IMR-90 (cell line): ENCODE results near the gene R3HDM2. TPM values are rescaled to one million over a fixed set of nuclear protein-coding genes. Genes with fewer than 3 reads are reported as not detected.

Experiments used
- ATAC-seq: fragments of 200-7000 bp; cut with Tn5 transposase; 2 replicates; pipeline ENCODE4 v1.9.1; 2020; ENCODE audit warnings: low read depth, mild to moderate bottlenecking, moderate library complexity
- BruUV-seq: library from RNA; stranded (reverse); fragments of 400-500 nt; replicated peaks from 2 replicates; lab custom pipeline; 2021; lab: Mats Ljungman, UMichigan
- CTCF ChIA-PET: fragments of 300-600 bp; formaldehyde crosslinking; extraction: SDS; loops from one replicate; lab custom pipeline; 2021; ENCODE audit warnings: antibody characterized with exemption; lab: Yijun Ruan, JAX
- POLR2A ChIA-PET: fragments of 300-600 bp; sonication (Branson Sonifier 250); formaldehyde crosslinking; loops from one replicate; lab custom pipeline; 2022; ENCODE audit warnings: antibody characterized with exemption; ENCODE audit not compliant: unreplicated experiment; lab: Charles Lee
- DNase-seq: peaks from one replicate; pipeline ENCODE4 v3.0.0; 2013
- H2AFZ ChIP-seq: replicated peaks from 2 replicates; pipeline ENCODE3; 2013; ENCODE audit warnings: low read length, mild to moderate bottlenecking; ENCODE audit not compliant: poor library complexity
- H2AK5ac ChIP-seq: 2 replicates; pipeline ENCODE4 v1.6.1; 2013; ENCODE audit warnings: low read depth, low read length, inconsistent platforms
- H2AK9ac ChIP-seq: replicated peaks from 2 replicates; pipeline ENCODE3; 2013; ENCODE audit warnings: mild to moderate bottlenecking, low read depth, low read length, moderate library complexity; ENCODE audit not compliant: poor library complexity
- H2BK120ac ChIP-seq: 2 replicates; pipeline ENCODE4 v1.6.1; 2013; ENCODE audit warnings: low read depth, low read length, inconsistent platforms
- H2BK15ac ChIP-seq: 3 replicates; pipeline ENCODE4 v1.6.1; 2013; ENCODE audit warnings: low read depth, low read length, inconsistent platforms
- H2BK20ac ChIP-seq: 2 replicates; pipeline ENCODE4 v1.6.1; 2013; ENCODE audit warnings: low read depth, mild to moderate bottlenecking, inconsistent platforms, low read length, moderate library complexity
- H2BK5ac ChIP-seq: 2 replicates; pipeline ENCODE4 v1.6.1; 2013; ENCODE audit warnings: mild to moderate bottlenecking, low read depth, low read length, inconsistent platforms; ENCODE audit not compliant: poor library complexity, severe bottlenecking
- H3K14ac ChIP-seq: replicated peaks from 2 replicates; pipeline ENCODE4 v1.6.1; 2013; ENCODE audit warnings: low read depth, low read length, inconsistent platforms
- H3K18ac ChIP-seq: 2 replicates; pipeline ENCODE4 v1.6.1; 2013; ENCODE audit warnings: low read depth, low read length, control low read depth
- H3K23ac ChIP-seq: 2 replicates; pipeline ENCODE4 v1.6.1; 2013; ENCODE audit warnings: low read depth, low read length, inconsistent platforms
- H3K27ac ChIP-seq: 2 replicates; pipeline ENCODE4 v1.5.1; 2013; ENCODE audit warnings: mild to moderate bottlenecking, control low read depth, low read length; ENCODE audit not compliant: insufficient read depth
- H3K27me3 ChIP-seq: 2 replicates; pipeline ENCODE4 v1.6.1; 2013; ENCODE audit warnings: low read length; ENCODE audit not compliant: control insufficient read depth, insufficient read depth
- H3K36me3 ChIP-seq: 2 replicates; pipeline ENCODE4 v1.6.1; 2013; ENCODE audit warnings: low read length, mixed read lengths; ENCODE audit not compliant: control insufficient read depth, insufficient read depth
- H3K4ac ChIP-seq: 2 replicates; pipeline ENCODE4 v1.6.1; 2013; ENCODE audit warnings: low read depth, low read length, inconsistent platforms
- H3K4me1 ChIP-seq: 2 replicates; pipeline ENCODE4 v1.6.1; 2013; ENCODE audit warnings: low read length, mixed read lengths; ENCODE audit not compliant: control insufficient read depth, insufficient read depth
- H3K4me2 ChIP-seq: 2 replicates; pipeline ENCODE4 v1.6.1; 2013; ENCODE audit warnings: low read depth, mild to moderate bottlenecking, control low read depth, low read length, moderate library complexity
- H3K4me3 ChIP-seq: 2 replicates; pipeline ENCODE4 v1.5.1; 2013; ENCODE audit warnings: low read depth, mild to moderate bottlenecking, control low read depth, low read length, moderate library complexity; ENCODE audit not compliant: insufficient read depth
- H3K56ac ChIP-seq: 2 replicates; pipeline ENCODE4 v1.6.1; 2013; ENCODE audit warnings: low read length, inconsistent platforms; ENCODE audit not compliant: insufficient read depth; ENCODE audit errors: extremely low read depth
- H3K79me1 ChIP-seq, 2 experiments: 2 replicates each; pipeline ENCODE4 v1.6.1; 2013; ENCODE audit warnings: low read length in 2 of 2, inconsistent platforms in 1 of 2, low read depth in 1 of 2
- H3K9ac ChIP-seq: 2 replicates; pipeline ENCODE4 v1.6.1; 2013; ENCODE audit warnings: low read depth, low read length, control low read depth
- H3K9me1 ChIP-seq: 2 replicates; pipeline ENCODE4 v1.6.1; 2013; ENCODE audit warnings: low read length, inconsistent platforms; ENCODE audit not compliant: insufficient read depth
- H3K9me3 ChIP-seq: 2 replicates; pipeline ENCODE4 v1.6.1; 2013; ENCODE audit warnings: low read length; ENCODE audit not compliant: control insufficient read depth, insufficient read depth
- H4K20me1 ChIP-seq: 2 replicates; pipeline ENCODE4 v1.6.1; 2013; ENCODE audit warnings: low read length, inconsistent platforms; ENCODE audit not compliant: insufficient read depth
- H4K5ac ChIP-seq: 2 replicates; pipeline ENCODE4 v1.6.1; 2013; ENCODE audit warnings: mild to moderate bottlenecking, low read depth, low read length, control low read depth
- H4K8ac ChIP-seq, 2 experiments: 2 replicates each; pipeline ENCODE4 v1.6.1; 2013; ENCODE audit warnings: low read depth in 2 of 2, low read length in 2 of 2, control low read depth in 1 of 2, inconsistent platforms in 1 of 2
- H4K91ac ChIP-seq: 2 replicates; pipeline ENCODE4 v1.6.1; 2013; ENCODE audit warnings: low read depth, low read length, inconsistent platforms; ENCODE audit not compliant: insufficient read depth
- CEBPB ChIP-seq: IDR thresholded peaks from 2 replicates; pipeline ENCODE4 v1.6.1; 2012; ENCODE audit warnings: low read depth, low read length, improper control_type of control experiment
- MAZ ChIP-seq: IDR thresholded peaks from 2 replicates; pipeline ENCODE4 v1.6.1; 2012; ENCODE audit warnings: low read depth, mild to moderate bottlenecking, low read length, improper control_type of control experiment, moderate library complexity, borderline replicate concordance
- MXI1 ChIP-seq: IDR thresholded peaks from 2 replicates; pipeline ENCODE4 v1.6.1; 2012; ENCODE audit warnings: low read depth, mild to moderate bottlenecking, low read length, moderate library complexity, borderline replicate concordance
- RFX5 ChIP-seq: IDR thresholded peaks from 2 replicates; pipeline ENCODE4 v1.8.0; 2012; ENCODE audit warnings: low read depth, mild to moderate bottlenecking, low read length, moderate library complexity
- WGBS, 2 experiments: methylation state at CpG; one replicate each; pipeline versions ENCODE4 v1.1.5 to v1.1.7; 2013; ENCODE audit warnings: missing lambda C conversion rate in 2 of 2; ENCODE audit not compliant: insufficient read length in 1 of 2; ENCODE audit errors: extremely low coverage in 2 of 2; 5-methylcytosine and 5-hydroxymethylcytosine counted together
- dilution Hi-C: fragments of 300-500 bp; cut with HindIII; formaldehyde crosslinking; loops from one replicate; pipeline ENCODE4 v1.14.3; 2018; ENCODE audit warnings: low sequenced_read_pairs; ENCODE audit not compliant: unreplicated experiment
- in situ Hi-C: fragments of 300-500 bp; cut with MboI; formaldehyde crosslinking; loops from 3 replicates; pipeline ENCODE4 v1.14.3; 2019; ENCODE audit warnings: low sequenced_read_pairs, inconsistent platforms, mixed read lengths
- intact Hi-C: fragments of 100-400 bp; cut with micrococcal nuclease; formaldehyde crosslinking; loops from 2 replicates; pipeline ENCODE4 v1.10.0; 2022
- polyA plus RNA-seq, 3 experiments: library from polyadenylated mRNA; depleted of rRNA; stranded (reverse); fragments of >200 nt; gene quantifications; 2 replicates each; pipeline ENCODE4 v1.2.3, GENCODE V29; 2012; ENCODE audit warnings: low replicate concordance in 1 of 3
- total RNA-seq: library from RNA; depleted of rRNA; stranded (reverse); fragments of >200 nt; gene quantifications from 2 replicates; pipeline ENCODE4 v1.2.3, GENCODE V29; 2012
- TF ChIP-seq, protein P1 (sequence below): fragments of 150-350 bp; IDR thresholded peaks from 2 replicates; pipeline ENCODE4 v1.6.1; 2017; ENCODE audit warnings: mild to moderate bottlenecking, antibody characterized with exemption, low read length, low read depth

Gene R3HDM2
- total and polyA plus RNA-seq, 2 of the 4 experiments (the other 2 are of a cell fraction): 7.5 to 28.4 TPM

DNA sequence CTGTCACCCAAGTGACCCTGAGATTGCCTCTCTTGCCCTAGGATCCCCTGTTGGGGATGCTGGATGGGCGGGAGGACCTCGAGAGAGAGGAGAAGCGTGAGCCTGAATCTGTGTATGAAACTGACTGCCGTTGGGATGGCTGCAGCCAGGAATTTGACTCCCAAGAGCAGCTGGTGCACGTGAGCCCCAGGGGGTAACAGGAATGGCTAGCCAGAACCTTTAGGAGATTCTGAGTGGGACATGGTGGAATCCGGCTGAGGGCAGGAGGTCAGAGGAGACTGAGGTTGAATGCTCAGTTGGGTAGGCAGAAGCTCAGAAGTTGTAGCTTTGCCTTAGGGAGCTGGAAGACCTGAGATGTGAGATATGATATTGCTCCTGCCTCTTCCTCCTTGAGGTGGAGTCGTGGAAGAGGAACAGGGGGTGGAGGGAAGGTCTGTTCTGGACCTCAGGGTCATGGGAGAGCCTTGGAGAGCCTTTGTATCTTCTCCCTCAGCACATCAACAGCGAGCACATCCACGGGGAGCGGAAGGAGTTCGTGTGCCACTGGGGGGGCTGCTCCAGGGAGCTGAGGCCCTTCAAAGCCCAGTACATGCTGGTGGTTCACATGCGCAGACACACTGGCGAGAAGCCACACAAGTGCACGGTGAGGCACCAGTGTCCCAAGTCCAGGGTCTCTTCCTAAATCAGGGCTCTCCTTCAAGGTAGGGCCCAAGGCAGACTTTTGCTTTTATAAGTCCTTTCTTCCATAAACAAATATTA lies 35.1 kb upstream of the R3HDM2 start:
- Histone ChIP-seq H3K27me3 (peaks cover 8% of the 10 kb centered on the region; the same call in 1 of the 2 replicates), H3K9me3 (no peaks in the 10 kb centered on the region), H3K4me1 (peaks cover 1% of the 10 kb centered on the region), H3K4ac (no peak overlapping the region), H3K23ac (no peak overlapping the region), H2AK5ac (no peak overlapping the region), H4K8ac (no peak overlapping the region), H2BK5ac (no peak overlapping the region), H3K4me2 (no peak overlapping the region), H4K91ac (no peak overlapping the region), H2BK15ac (no peak overlapping the region), H3K9me1 (peaks cover 6% of the 10 kb centered on the region; the same call in 1 of the 2 replicates), H4K20me1 (no peaks in the 10 kb centered on the region), H4K5ac (no peak overlapping the region), H3K18ac (no peak overlapping the region), H2AFZ (no peak overlapping the region), H3K27ac (no peak overlapping the region), H3K4me3 (no peak overlapping the region), H2BK20ac (no peak overlapping the region), H2BK120ac (no peak overlapping the region), H3K79me1 (no peaks in the 10 kb centered on the region), H3K9ac (no peak overlapping the region), H3K36me3 (no peaks in the 10 kb centered on the region), H3K14ac (no peak overlapping the region), H3K56ac (no peak overlapping the region), H2AK9ac (no peak overlapping the region)
- BruUV-seq: no TSS peak
- in situ Hi-C loops: no loop called here
- POLR2A ChIA-PET: no interaction called here
- TF ChIP-seq MAZ (no peak), CEBPB (no peak), RFX5 (no peak), MXI1 (no peak)
- TF ChIP-seq, protein P1, sequence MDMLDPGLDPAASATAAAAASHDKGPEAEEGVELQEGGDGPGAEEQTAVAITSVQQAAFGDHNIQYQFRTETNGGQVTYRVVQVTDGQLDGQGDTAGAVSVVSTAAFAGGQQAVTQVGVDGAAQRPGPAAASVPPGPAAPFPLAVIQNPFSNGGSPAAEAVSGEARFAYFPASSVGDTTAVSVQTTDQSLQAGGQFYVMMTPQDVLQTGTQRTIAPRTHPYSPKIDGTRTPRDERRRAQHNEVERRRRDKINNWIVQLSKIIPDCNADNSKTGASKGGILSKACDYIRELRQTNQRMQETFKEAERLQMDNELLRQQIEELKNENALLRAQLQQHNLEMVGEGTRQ: no peak
- 77% methylated on average over 6 of the region's 14 CpGs; no CpG with 5 or more reads in 1 of the 2 experiments for WGBS, 2 experiments
- dilution Hi-C loops: no loop called here
- ATAC-seq (no peak), DNase-seq (no peak)
- CTCF ChIA-PET: no interaction called here
- intact Hi-C loops: no loop called here
